NCI-H446 (cell line): ENCODE data around the gene BRMS1L.
"Not testable (repeated sequence)": the region's sequence is repeated elsewhere in the genome, so short reads cannot be mapped to it uniquely, and the experiment has no call there.

Source experiments
- DNase-seq, 2 experiments: peaks; one replicate each; lab custom pipeline; 2025; lab: John Stamatoyannopoulos, UW

The BRMS1L gene, protein sequence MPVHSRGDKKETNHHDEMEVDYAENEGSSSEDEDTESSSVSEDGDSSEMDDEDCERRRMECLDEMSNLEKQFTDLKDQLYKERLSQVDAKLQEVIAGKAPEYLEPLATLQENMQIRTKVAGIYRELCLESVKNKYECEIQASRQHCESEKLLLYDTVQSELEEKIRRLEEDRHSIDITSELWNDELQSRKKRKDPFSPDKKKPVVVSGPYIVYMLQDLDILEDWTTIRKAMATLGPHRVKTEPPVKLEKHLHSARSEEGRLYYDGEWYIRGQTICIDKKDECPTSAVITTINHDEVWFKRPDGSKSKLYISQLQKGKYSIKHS

DNA sequence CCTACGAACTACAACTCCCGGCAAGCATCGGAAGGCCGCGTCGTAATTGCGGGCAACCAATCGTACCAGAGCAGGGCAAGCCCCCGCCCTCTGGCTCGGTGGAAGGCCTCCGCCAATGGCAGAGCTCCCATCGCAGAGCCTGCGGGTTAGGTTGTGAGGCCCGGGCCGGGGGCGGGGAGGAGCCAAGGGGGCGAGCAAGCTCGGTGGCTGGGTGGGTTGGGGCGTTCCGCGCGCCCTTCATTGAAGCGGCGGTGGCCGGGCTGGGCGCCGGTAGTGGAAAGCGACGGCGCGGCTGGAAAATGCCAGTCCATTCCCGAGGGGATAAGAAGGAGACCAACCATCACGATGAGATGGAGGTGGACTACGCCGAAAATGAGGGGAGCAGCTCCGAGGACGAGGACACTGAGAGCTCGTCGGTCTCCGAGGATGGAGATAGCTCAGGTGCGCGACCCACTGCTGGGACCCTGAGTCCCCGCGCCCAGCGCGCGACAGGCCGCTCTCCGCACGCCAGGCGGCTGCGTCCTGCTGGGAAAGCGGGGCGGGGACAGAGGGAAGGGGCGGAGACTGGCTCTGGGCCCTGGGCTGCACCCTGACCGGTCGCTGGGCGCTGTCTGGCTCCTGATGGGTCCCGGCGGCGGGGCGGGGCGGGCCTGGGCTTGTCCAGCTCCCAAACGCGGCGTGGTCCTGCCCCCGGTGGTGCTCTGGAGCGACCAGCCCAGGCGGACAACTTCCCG, at the start of gene BRMS1L:
Gene BRMS1L, plus strand, starts transcription at position 121 of the 734 bp plus-strand sequence. Its CDS starts 179 bp downstream, at position 300.
- DNase-seq: peak; percentile 99

DNA sequence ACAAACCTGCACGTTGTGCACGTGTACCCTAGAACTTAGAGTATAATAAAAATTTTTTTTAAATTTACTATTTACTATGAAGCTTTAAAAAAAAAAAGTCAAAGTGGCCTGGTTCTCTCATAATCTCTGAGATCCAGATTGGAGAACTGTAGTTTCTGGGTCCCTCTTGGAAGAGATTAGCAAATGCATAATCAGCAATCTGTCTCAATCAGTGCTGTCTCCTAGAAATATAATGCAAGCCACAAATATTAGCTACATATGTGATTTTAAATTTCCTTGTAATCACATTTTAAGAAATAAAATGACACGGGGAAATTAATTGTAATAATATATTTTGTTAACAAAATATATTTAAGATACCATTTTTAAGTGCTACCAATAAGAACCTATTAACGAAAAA, 49.3 kb upstream of the BRMS1L start:
- DNase-seq: no peak

DNA sequence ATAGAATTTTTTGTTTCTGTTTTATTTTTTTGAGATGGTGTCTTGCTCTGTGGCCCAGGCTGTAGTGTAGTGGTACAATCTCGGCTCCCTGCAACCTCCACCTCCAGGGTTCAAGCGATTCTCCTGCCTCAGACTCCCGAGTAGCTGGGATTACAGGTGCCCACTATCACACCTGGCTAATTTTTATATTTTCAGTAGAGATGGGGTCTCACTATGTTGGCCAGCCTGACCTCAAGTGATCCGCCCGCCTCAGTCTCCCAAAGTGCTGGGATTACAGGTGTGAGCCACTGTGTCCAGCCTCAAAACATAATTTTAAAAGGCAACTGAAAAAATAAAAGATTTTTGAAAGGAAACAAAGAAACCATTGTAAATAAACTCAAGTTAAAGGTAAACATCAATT, 48.6 kb upstream of the BRMS1L start:
- not testable (repeated sequence) for DNase-seq

DNA sequence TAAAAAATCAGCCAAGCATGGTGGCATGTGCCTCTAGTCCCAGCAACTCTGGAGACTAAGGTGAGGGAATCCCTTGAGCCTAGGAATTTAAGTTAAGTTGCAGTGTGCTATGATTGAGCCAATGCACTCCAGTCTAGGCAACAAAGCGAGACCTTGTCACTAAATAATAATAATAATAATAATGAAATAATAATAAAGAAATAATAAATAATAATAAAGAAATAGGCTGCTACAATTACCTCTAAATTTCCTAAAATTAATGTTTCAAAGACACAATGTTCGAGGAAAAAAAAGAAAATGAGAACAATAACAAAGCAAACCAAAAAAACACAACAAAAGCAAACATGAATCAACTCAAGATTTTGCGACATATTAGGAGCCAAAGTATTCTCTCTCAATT, 46.8 kb upstream of the BRMS1L start:
- no peak for DNase-seq

DNA sequence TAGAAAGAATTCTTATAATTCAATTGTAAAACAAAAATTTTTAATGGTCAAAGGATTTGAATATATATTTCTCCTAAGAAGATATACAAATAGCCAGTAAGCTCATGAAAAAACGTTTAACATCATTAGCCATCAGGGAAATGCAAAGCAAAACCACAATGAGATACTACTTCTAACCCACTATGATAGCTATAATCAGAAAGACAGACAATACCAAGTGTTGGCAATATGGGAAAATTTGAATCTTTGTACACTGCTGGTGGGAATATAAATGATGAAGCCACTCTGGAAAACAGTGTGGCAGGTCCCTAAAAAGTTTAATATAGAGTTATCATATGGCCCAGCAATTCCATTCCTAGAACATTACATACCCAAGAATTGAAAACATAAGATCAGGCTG, 42.4 kb upstream of the BRMS1L start:
- DNase-seq: no peak

DNA sequence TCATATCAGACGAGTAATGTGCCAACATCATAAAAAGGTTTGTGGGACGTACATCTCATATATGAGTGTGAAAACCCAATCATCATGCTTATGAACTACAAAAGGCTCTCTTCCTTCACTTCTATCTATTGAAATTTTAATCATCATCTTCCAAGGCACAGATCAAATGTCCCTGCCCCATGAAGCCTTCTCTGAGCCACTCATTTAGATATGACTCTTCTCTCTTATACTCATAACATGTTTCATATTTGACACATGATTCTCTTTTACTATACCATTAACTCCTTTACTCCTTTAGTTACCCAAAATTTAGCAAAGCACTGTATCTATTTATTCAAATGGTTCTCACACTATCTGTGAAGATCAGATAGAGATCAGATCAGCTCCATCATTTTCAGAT, 39.3 kb upstream of the BRMS1L start:
- DNase-seq: no peak

DNA sequence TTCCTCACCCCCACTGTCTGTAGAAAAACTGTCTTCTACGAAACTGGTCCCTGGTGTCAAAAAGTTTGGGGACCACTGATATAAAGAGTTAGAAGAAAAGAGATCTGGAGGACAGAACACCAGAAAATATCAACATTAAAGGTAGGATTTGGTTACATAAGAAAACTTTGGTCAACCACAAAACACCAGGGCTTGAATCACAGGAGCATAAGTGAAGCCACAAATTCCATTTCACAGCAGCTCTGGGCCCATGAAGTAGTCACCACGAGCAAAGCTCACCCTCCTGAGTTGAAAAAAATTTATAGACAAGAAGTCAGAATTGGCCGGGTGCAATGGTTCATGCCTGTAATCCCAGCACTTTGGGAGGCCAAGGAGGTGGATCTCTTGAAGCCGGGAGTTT, 36.5 kb upstream of the BRMS1L start:
- no peak for DNase-seq

DNA sequence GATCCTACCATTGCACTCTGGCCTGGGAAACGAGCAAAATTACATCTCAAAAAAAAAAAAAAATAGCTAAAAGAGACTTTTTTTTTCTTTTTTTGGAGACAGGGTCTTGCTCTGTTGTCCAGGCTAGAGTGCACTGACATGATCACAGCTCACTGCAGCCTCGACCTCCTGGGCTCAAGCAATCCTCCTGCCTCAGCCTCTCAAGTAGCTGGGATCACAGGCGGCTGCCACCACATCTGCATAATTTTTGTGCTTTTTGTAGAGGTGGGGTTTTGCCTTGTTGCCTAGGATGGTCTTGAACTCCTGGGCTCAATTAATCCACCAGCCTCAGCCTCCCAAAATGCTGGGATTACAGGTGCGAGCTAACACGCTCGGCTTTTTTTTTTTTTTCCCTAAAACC, 28.3 kb upstream of the BRMS1L start:
- DNase-seq: no peak

DNA sequence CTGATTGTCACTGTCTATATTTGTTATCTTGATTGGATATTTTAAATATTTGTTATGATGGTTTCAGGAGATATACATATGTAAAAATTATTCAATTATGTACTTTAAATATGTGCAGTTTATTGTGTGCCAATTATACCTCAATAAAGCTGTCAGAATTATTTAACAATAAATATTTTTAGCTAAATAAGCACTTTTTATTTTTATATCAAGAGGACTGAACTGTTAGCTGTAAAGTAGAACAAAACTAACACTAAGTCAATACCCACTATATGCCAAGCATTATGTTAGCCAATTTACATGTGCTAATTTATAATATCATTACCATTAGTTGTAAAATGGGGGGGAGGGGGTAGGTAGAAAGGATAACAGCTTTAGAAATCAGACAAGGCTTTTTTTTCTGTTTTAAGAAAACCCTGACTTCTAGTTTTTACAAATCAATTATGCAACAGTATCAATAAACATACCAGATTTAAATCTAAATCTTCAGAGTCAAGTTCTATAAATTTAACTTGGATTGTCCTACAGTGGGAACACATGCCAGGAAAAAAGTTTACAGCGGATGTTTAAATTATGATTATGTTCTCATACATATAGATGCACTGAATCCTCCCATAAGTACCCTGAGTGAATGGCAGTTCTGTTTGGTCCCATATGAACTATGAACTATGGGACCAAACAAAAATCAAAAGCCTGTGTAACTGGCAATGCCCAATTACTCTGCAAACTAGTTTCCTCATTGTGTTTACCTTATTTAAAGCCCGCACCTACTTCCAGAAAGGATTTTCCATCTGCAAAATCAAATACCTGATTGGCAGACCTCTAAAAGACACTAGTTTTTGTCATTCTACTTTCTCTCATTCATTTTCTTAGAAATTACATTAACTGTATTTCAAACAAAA, 19.9 kb upstream of the BRMS1L start:
- DNase-seq: no peak

DNA sequence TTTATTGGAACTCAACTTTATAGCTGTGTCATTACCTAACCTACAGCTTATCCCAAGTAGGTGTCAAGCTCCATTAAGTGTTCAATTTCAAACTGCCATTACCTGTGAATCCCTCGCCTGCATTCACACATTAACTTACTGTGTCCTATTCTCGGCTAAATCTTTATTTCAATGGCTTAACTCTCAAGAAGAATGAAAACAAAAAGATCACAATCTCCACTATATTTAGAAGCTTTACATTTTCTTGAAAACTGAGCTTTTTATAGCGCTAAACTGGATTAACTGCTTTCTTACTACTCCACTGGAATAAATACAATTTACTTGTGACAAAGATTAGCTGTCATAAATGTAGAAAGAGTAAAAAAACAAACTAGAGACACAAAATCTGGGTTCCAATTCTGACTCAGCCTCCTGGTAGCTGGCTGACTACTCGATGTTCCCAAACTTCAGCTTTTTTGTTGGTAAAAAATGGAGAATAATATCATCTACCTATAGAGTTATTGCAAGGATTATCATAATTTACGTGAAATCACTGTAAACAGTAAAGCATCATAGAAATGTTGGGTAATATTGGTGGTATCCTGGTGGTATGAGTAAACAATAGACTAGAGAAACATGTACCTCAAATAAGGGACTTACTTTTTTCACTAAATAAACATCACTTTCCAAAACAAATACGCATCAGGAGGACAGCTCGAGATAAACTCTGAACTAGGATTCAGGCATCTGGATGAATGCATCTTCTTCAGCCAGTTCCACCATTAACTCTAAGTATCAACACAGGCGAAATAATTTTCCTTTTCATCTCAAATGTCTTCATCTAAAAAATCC, 18.8 kb upstream of the BRMS1L start:
- DNase-seq: no peak

DNA sequence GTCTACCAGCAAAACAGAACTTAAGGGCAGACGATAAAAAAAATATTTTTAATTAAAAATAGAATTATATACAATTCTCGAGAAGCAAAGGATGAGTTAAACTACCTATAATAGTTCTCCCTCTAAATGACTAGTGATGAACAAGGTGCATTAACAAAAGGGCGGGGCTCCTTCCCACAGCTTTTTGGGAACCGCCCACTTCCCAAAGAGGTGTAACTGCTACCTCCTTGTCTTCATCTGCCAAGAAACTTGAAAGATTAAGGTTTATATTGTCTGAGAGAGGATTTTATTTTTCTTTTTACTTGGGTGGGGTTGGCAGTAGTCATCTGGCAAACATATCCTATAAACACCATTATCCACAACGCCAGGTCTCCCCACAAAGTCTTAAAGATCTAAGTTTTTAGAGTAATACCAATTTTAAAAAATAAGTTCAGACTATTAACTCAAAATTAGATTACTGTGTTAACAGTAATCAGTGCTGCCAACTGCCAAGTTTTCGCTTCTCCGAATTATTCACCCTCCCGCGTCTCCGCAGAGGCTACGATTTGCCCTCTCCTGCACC, 18.0 kb upstream of the BRMS1L start:
- no peak for DNase-seq

DNA sequence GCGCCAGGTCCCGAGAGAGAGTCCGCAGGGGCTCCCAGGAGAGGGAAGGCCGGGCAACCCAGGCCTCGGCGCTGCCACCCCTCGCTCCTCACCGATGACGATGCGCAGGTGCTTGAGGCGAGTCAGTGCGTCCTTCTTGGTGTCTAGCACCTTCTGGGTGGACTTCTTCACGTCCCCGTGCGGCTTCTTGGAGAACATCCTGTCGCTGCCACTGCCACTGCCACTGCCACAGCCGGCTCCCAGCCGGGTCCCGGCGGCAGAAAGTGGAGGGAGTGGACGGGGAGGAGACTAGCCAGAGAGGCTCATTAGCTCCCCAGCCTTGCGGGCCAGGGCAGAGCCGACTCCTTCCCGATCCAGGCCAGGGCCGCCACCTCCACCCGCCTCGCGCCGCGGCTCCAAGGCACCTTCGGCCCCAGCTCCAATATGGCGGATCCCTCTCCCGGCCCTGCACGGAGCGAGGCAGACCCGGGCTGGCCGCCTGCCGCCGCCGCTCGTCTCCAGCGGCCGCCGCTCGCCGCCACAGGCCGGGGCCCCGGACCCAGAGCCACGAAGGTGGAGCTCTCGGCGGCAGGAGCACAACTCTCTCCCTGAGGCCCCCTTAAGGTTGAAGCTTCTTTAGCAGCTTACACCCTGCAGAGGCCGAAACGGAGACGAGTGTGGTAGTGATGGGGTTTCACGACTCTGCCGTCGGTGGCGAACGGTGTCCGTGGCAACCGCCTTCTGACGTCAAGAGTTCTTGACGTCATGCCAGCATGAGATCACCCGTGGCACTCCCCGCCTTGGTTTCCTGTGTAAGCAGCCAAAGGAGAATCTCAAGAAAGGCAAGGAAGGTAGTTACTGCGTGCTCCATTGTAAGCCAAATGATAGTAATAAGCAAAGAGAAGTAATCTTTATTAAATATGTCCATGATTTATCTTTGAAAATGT, 17.2 kb upstream of the BRMS1L start, which contains the start of gene RALGAPA1:
Gene RALGAPA1, minus strand, starts transcription at position 658 of the 926 bp plus-strand sequence. Its CDS starts 460 bp downstream, at position 198.
- DNase-seq: peak; percentile 93 to 98

DNA sequence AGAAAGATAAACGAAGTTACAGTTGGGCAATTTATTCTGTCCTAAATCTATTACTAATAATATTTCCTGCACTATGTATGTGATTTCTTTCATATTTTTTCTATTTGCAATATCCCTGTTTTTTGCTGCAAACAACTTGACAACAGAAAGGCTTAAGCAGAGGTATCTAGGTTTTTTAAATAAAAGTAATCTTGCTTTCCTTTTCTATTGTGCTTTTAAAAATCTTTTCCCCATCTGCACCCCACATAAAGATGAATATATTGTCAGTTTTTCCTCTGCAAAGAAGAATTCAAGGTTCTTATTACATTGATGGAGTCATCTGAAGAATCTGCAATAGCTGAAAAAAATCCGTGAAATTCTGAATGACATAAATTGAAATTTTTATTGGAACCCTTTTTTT, 16.5 kb upstream of the BRMS1L start:
- no peak for DNase-seq

DNA sequence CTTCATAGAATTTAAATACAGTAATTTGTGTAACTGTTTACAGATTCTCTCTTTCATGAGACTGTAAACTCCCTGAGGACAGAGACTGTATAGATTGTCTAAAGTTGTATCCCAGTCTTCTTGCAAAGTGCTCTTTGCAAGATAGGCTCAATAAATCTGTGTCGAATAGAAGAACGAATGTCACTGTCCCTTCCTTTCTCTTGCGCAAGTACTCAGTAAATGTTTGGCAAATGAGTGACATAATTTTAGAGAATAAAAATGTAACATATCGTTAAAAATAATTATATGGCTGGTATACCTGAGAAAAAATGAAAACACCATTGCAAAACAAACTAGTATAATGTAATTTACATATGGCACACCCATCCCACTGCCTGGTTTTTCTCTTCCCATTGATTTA, 15.2 kb upstream of the BRMS1L start:
- DNase-seq: no peak

DNA sequence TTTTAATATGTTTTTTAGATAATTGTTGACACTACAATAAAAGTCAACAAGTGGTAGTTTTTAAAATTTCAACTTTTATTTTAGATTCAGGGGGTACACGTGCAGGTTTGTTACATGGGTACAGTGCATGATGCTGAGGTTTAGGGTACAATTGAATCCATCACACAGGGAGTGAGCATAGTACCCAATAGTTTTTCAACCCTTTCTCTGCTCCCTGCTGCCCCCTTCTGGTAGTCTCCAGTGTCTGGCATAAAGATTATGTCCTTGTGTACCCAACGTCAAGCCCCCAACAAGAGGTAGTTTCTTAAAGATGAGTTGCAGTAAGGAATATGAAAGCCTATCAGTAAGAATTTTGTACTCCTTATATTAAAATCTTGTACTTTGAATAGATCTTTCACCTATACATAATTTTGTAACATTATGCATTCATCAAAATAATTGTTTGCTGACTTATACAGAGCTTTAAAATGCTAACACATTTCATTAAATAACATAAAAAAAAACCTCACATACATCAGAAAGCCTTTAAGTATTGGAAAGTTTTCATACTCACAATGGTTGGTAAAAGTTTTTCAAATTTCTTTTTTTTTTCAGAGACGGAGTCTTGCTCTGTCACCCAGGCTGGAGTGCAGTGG, 11.7 kb upstream of the BRMS1L start:
- peak; percentile 31 to 76 for DNase-seq

DNA sequence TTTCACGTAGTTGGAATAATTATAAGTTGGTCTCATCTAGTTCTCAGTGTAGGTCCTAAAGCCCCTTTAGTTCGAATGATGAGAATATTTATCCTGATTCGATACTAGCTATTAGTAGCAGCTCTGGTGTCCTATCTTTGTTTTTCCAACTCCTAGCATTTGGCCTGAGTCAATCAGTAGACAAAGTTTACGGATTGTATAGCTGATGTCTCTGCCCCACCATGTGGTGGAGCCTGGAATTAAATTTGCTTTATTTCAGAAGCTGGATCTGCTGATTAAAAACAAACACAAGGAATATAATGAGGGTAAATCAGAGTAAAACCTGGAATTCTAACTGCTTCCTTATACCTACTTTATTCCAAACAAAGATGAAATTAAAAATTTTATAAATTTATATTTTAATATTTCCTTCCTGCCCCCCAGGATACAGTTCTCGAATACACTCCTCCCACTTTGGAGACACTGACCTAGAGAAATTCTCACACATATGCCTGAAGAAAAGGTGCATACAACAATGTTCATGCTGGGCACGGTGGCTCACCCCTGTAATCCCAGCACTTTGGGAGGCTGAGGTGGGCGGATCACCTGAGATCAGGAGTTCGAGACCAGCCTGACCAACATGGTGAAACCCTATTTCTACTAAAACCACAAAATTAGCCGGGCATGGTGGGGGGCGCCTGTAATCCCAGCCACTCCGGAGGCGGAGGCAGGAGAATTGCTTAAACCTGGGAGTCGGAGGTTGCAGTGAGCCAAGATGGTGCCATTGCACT, 7.6 kb upstream of the BRMS1L start:
- peak; percentile 59 to 63 for DNase-seq

DNA sequence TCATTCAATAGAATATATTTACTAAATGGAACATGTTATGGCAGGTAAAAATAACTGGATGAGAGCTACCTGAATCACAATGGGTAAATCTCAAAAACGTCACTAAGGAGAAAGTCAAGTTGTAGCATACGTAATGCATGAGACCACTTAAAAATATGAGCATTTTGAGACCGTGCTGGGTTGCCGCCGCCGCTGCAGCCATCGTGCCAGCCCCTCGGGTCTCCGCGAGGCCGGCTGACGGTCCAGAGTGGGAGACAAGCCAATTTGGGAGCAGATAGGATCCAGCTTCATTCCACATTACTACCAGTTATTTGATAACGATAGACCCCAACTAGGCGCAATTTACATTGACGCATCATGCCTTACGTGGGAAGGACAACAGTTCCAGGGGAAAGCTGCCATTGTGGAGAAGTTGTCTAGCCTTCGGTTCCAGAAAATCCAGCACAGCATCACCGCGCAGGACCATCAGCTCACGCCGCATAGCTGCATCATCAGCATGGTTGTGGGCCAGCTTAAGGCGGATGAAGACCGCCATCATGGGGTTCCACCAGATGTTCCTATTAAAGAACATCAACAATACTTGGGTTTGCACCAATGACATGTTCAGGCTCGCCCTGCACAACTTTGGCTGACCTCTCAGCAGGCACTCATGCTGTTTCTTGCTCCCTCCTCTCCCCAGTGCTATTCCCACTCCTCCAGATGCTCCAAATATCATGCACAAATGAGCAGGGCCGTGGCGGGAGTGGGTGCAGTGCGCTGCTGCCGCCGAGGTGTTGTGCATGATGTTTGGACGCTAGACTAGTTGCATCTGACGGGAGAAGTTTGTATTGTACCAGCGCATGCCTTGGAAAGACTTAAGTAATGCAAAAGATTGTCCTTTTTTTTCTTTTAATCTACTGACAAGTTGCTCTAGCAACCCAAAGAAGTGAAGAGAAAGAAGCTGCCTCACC, 6.3 kb upstream of the BRMS1L start:
- DNase-seq: no peak
